Mesenchymal stem cell (in vitro differentiated cells and primary cell): Measurements from ENCODE around the gene MDFIC2.
"Not testable (repeated sequence)": the region's sequence is repeated elsewhere in the genome, so short reads cannot be mapped to it uniquely, and the experiment has no call there.

ENCODE experiments used
- DNase-seq: peaks from one replicate; pipeline ENCODE4 v3.0.0-alpha.2; 2013
- H2AFZ ChIP-seq: one replicate; pipeline ENCODE4 v1.6.1; 2013; ENCODE audit warnings: low read depth, mild to moderate bottlenecking, control low read depth, inconsistent platforms, low read length, moderate library complexity
- H2AK5ac ChIP-seq: 2 replicates; pipeline ENCODE4 v1.6.1; 2013; ENCODE audit warnings: low read length, moderate library complexity, mild to moderate bottlenecking, inconsistent platforms; ENCODE audit not compliant: severe bottlenecking
- H2BK120ac ChIP-seq: one replicate; pipeline ENCODE4 v1.6.1; 2013; ENCODE audit warnings: low read depth, mild to moderate bottlenecking, inconsistent platforms, low read length, moderate library complexity
- H2BK12ac ChIP-seq, 2 experiments: one replicate each; pipeline ENCODE4 v1.6.1; 2013; ENCODE audit warnings: inconsistent platforms in 2 of 2, low read length in 2 of 2, mild to moderate bottlenecking in 2 of 2, moderate library complexity in 2 of 2, control low read depth in 1 of 2
- H2BK15ac ChIP-seq: one replicate; pipeline ENCODE4 v1.6.1; 2013; ENCODE audit warnings: mild to moderate bottlenecking, low read depth, inconsistent platforms; ENCODE audit not compliant: poor library complexity, severe bottlenecking
- H2BK5ac ChIP-seq: 2 replicates; pipeline ENCODE4 v1.6.1; 2013; ENCODE audit warnings: low read depth, mild to moderate bottlenecking, low read length, control low read depth, inconsistent platforms; ENCODE audit not compliant: poor library complexity, severe bottlenecking
- H3K14ac ChIP-seq, 2 experiments: one replicate each; pipeline ENCODE4 v1.6.1; 2013; ENCODE audit warnings: inconsistent platforms in 2 of 2, low read length in 2 of 2, control low read depth in 1 of 2, mild to moderate bottlenecking in 1 of 2, moderate library complexity in 1 of 2
- H3K18ac ChIP-seq, 2 experiments: one replicate each; pipeline ENCODE4 v1.6.1; 2013; ENCODE audit warnings: inconsistent platforms in 2 of 2, low read length in 2 of 2, control low read depth in 1 of 2, low read depth in 1 of 2, mild to moderate bottlenecking in 1 of 2
- H3K23ac ChIP-seq, 2 experiments: one replicate each; pipeline ENCODE4 v1.6.1; 2013; ENCODE audit warnings: inconsistent platforms in 2 of 2, low read length in 2 of 2, mild to moderate bottlenecking in 2 of 2, moderate library complexity in 2 of 2, control low read depth in 1 of 2
- H3K27ac ChIP-seq: 2 replicates; pipeline ENCODE4 v1.5.1; 2013; ENCODE audit warnings: mild to moderate bottlenecking, moderate library complexity, low read length, control low read depth, inconsistent platforms; ENCODE audit not compliant: poor library complexity, severe bottlenecking
- H3K27me3 ChIP-seq, 2 experiments: 2 replicates each; pipeline versions ENCODE4 v1.6.1 to v1.7.0; 2013; ENCODE audit warnings: low read length in 2 of 2, mild to moderate bottlenecking in 2 of 2, moderate library complexity in 2 of 2, control low read depth in 1 of 2, inconsistent platforms in 1 of 2; ENCODE audit not compliant: control insufficient read depth in 1 of 2, insufficient read depth in 1 of 2
- H3K36me3 ChIP-seq, 2 experiments: 2 replicates each; pipeline versions ENCODE4 v1.6.1 to v1.7.0; 2013; ENCODE audit warnings: low read length in 2 of 2, control low read depth in 1 of 2, inconsistent platforms in 1 of 2, low read depth in 1 of 2, mild to moderate bottlenecking in 1 of 2; ENCODE audit not compliant: insufficient read depth in 2 of 2, control insufficient read depth in 1 of 2
- H3K4ac ChIP-seq, 2 experiments: one replicate each; pipeline ENCODE4 v1.6.1; 2013; ENCODE audit warnings: inconsistent platforms in 2 of 2, low read length in 2 of 2, mild to moderate bottlenecking in 2 of 2, moderate library complexity in 2 of 2, control low read depth in 1 of 2, low read depth in 1 of 2
- H3K4me1 ChIP-seq: 2 replicates; pipeline ENCODE4 v1.6.1; 2013; ENCODE audit warnings: low read depth, low read length, control low read depth; ENCODE audit not compliant: control insufficient read depth, insufficient read depth
- H3K4me2 ChIP-seq: 2 replicates; pipeline ENCODE4 v1.6.1; 2013; ENCODE audit warnings: low read length, mild to moderate bottlenecking, inconsistent platforms; ENCODE audit not compliant: poor library complexity, severe bottlenecking
- H3K4me3 ChIP-seq, 2 experiments: 2 replicates each; pipeline versions ENCODE4 v1.5.1 to v1.7.0; 2013; ENCODE audit warnings: low read length in 2 of 2, mild to moderate bottlenecking in 2 of 2, control low read depth in 1 of 2, low read depth in 1 of 2; ENCODE audit not compliant: insufficient read depth in 1 of 2
- H3K79me1 ChIP-seq: replicated peaks from 2 replicates; pipeline ENCODE4 v1.6.1; 2013; ENCODE audit warnings: mild to moderate bottlenecking, control low read depth, low read length, inconsistent platforms; ENCODE audit not compliant: poor library complexity, severe bottlenecking
- H3K9ac ChIP-seq: 2 replicates; pipeline ENCODE4 v1.7.0; 2013; ENCODE audit warnings: mild to moderate bottlenecking, low read length, moderate library complexity
- H3K9me3 ChIP-seq: 2 replicates; pipeline ENCODE4 v1.7.0; 2013; ENCODE audit warnings: mild to moderate bottlenecking, low read length; ENCODE audit not compliant: control insufficient read depth
- H4K8ac ChIP-seq: one replicate; pipeline ENCODE4 v1.6.1; 2013; ENCODE audit warnings: inconsistent platforms, mild to moderate bottlenecking, low read length, moderate library complexity
- H4K91ac ChIP-seq: one replicate; pipeline ENCODE4 v1.6.1; 2013; ENCODE audit warnings: mild to moderate bottlenecking, low read length, inconsistent platforms
- WGBS: methylation state at CpG from one replicate; pipeline ENCODE4 v1.1.7; 2013; ENCODE audit warnings: mixed read lengths; 5-methylcytosine and 5-hydroxymethylcytosine counted together

Gene MDFIC2

GRCh38 chr3:70352215-70352614 is 39.8 kb upstream of the MDFIC2 start:
- Histone ChIP-seq H4K91ac (no peak overlapping the region), H4K8ac (no peak overlapping the region), H3K27me3 (no peaks in the 10 kb centered on the region), H3K4me2 (no peak overlapping the region), H3K4me1 (no peaks in the 10 kb centered on the region), H3K14ac (no peak overlapping the region), H2BK120ac (no peak overlapping the region), H2BK12ac (no peak overlapping the region), H3K4ac (no peak overlapping the region), H2BK15ac (no peak overlapping the region), H3K27ac (no peak overlapping the region), H2BK5ac (no peak overlapping the region), H3K36me3 (no peaks in the 10 kb centered on the region), H3K9me3 (peaks cover 6% of the 10 kb centered on the region), H3K4me3 (no peak overlapping the region), H3K18ac (no peak overlapping the region), H3K9ac (no peak overlapping the region), H2AK5ac (no peak overlapping the region), H3K23ac (no peak overlapping the region), H2AFZ (no peak overlapping the region), H3K79me1 (no peaks in the 10 kb centered on the region)
- no peak for DNase-seq

DNA sequence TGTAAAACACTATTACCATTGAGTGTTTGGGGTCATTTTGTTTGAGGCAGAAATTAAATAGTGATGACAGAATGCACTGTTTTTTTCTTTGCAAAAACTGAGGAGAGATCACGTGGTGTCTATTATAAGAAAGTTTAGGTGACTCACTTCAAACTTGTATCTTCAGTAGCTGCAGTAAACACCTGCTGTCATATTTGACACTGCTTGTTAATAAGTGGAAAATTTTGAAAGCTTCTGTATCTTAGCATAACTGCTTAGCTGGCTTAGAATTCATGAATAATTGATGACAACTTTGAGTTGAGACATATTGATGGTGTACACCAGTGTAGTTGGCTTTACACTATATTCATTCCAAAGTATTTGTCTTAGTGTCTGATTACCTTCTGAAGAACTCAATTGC is 29.7 kb upstream of the MDFIC2 start:
- no peak overlapping the region for H2BK15ac ChIP-seq
- H3K27ac ChIP-seq = no peak overlapping the region
- no peaks in the 10 kb centered on the region for H3K9me3 ChIP-seq
- no peak overlapping the region for H2BK120ac ChIP-seq
- no peaks in the 10 kb centered on the region for H3K79me1 ChIP-seq
- no peaks in the 10 kb centered on the region for H3K4me1 ChIP-seq
- H3K23ac ChIP-seq = no peak overlapping the region
- no peak overlapping the region for H4K8ac ChIP-seq
- WGBS = 40% methylated on average over 1 of the region's 1 CpG
- H3K4me3 ChIP-seq = no peak overlapping the region
- no peak overlapping the region for H3K4me2 ChIP-seq
- H2AFZ ChIP-seq = no peak overlapping the region
- DNase-seq = no peak
- no peak overlapping the region for H3K14ac ChIP-seq
- no peaks in the 10 kb centered on the region for H3K27me3 ChIP-seq
- no peak overlapping the region for H2AK5ac ChIP-seq
- no peak overlapping the region for H3K4ac ChIP-seq
- no peak overlapping the region for H3K9ac ChIP-seq
- no peak overlapping the region for H3K18ac ChIP-seq
- H4K91ac ChIP-seq = no peak overlapping the region
- H2BK5ac ChIP-seq = no peak overlapping the region
- H3K36me3 ChIP-seq = no peaks in the 10 kb centered on the region
- no peak overlapping the region for H2BK12ac ChIP-seq

- not testable (repeated sequence) for H4K91ac ChIP-seq, H3K27ac ChIP-seq, H3K18ac ChIP-seq, H2BK12ac ChIP-seq, H3K9me3 ChIP-seq, H3K4ac ChIP-seq, H2AK5ac ChIP-seq, H2AFZ ChIP-seq, H3K36me3 ChIP-seq, H4K8ac ChIP-seq, DNase-seq, H3K79me1 ChIP-seq, H3K4me3 ChIP-seq, H3K4me2 ChIP-seq, H2BK5ac ChIP-seq, H3K9ac ChIP-seq, H3K27me3 ChIP-seq, H2BK120ac ChIP-seq, H3K14ac ChIP-seq, H3K23ac ChIP-seq, H3K4me1 ChIP-seq, H2BK15ac ChIP-seq
- WGBS = no CpG with 5 or more reads among the region's 1 CpG
Measured at GRCh38 chr3:70336885-70337284, 24.4 kb upstream of the MDFIC2 start.

DNA sequence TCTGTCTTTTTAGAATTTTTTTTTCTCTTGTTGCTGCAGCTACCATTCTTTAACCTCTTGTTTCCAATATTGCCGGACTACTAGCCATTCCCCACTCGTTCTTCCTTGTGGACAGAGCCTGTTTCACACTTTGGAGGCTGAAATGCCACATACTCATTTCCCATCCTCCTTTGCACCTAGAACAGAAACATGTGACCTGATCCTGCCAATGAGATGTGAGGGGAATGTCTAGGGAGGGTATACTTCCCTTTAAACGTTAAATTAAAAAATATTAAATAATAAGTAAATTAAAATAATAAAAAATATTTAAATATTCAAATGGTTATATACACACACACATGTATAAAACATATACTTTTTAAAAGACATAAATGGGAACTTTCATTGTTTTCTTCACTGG is 20.6 kb upstream of the MDFIC2 start:
- H3K27ac ChIP-seq = no peak overlapping the region
- H3K23ac ChIP-seq = no peak overlapping the region
- no peak overlapping the region for H2BK120ac ChIP-seq
- no peak overlapping the region for H3K14ac ChIP-seq
- no peak overlapping the region for H4K91ac ChIP-seq
- H3K4me1 ChIP-seq = no peaks in the 10 kb centered on the region
- no peak overlapping the region for H4K8ac ChIP-seq
- no peak overlapping the region for H3K9ac ChIP-seq
- H2BK12ac ChIP-seq = no peak overlapping the region
- WGBS = 69% methylated on average over 1 of the region's 3 CpGs
- H3K4me2 ChIP-seq = no peak overlapping the region
- H3K36me3 ChIP-seq = no peaks in the 10 kb centered on the region
- H2BK5ac ChIP-seq = no peak overlapping the region
- no peaks in the 10 kb centered on the region for H3K9me3 ChIP-seq
- no peak overlapping the region for H2BK15ac ChIP-seq
- no peak overlapping the region for H3K4me3 ChIP-seq
- H3K4ac ChIP-seq = no peak overlapping the region
- no peak overlapping the region for H2AFZ ChIP-seq
- no peak for DNase-seq
- no peaks in the 10 kb centered on the region for H3K79me1 ChIP-seq
- H3K18ac ChIP-seq = no peak overlapping the region
- no peak overlapping the region for H2AK5ac ChIP-seq
- H3K27me3 ChIP-seq = no peaks in the 10 kb centered on the region
